ENCODE data around the gene KAZN. TPM values are rescaled to one million over a fixed set of nuclear protein-coding genes. Genes with fewer than 3 reads are reported as not detected.

The KAZN gene
- total RNA-seq, 1 donor from 2014 or later = 3.7 TPM

DNA sequence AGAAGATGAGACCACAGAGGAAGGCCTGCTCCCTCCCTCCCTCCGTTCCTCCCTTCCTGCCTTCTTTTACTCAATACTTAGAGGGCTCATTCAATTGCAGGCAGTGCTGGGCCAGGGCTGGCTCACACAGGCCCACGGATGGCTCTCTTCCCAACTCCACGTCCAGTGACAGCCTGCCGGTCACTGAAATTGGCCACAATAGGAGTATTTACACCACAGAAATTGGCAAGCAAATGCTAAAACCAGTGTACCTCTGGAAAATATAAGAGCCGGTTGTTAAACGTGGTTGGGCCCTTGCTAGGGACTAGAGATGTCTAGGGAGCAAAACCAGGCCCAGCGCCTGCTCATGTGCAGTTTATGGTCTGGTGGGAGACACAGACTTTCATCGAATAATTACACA, 482.6 kb downstream of the KAZN start:
- Histone ChIP-seq H3K4me1 (ENCODE audit: control insufficient read depth in 3 of 3, insufficient read depth in 3 of 3, low read length in 3 of 3) (no peaks in the 10 kb centered on the region), H3K9ac (ENCODE audit: low read depth in 1 of 3, low read length in 3 of 3) (no peak overlapping the region), H3K9me3 (ENCODE audit: control insufficient read depth in 3 of 3, low read length in 3 of 3) (no peaks in the 10 kb centered on the region), H3K4me3 (ENCODE audit: low read length in 3 of 3) (no peak overlapping the region), H3K27ac (ENCODE audit: low read depth, low read length) (no peak overlapping the region), H3K36me3 (ENCODE audit: control insufficient read depth in 3 of 3, insufficient read depth in 3 of 3, low read length in 3 of 3) (no peaks in the 10 kb centered on the region), H3K27me3 (ENCODE audit: control insufficient read depth in 3 of 3, insufficient read depth in 3 of 3, low read length in 3 of 3) (no peaks in the 10 kb centered on the region)

DNA sequence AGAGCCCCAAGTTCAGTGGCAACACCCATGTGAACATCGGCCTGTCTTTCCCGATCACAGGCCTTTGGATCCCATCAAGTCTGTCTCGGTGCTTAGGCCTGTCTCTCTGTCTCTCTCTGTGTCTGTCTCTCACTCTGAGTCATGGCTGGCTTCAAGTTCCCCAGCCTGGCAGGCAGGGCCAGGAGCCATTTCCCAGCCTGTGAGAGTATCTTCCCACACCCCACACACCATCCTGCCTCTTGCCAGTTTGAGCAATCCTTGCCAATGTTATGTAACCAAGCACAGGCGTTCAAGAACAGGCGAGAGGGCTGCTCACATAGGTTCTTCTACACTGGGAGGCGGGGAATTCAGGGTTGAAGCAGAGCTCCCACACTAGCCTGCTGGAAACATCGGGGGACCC, 485.1 kb downstream of the KAZN start:
- no peaks in the 10 kb centered on the region for H3K4me1 ChIP-seq (ENCODE audit: control insufficient read depth in 3 of 3, insufficient read depth in 3 of 3, low read length in 3 of 3)
- H3K36me3 ChIP-seq (ENCODE audit: control insufficient read depth in 3 of 3, insufficient read depth in 3 of 3, low read length in 3 of 3) = no peaks in the 10 kb centered on the region
- no peak overlapping the region for H3K27ac ChIP-seq (ENCODE audit: low read depth, low read length)
- H3K4me3 ChIP-seq (ENCODE audit: low read length in 3 of 3) = no peak overlapping the region
- no peaks in the 10 kb centered on the region for H3K9me3 ChIP-seq (ENCODE audit: control insufficient read depth in 3 of 3, low read length in 3 of 3)
- no peak overlapping the region for H3K9ac ChIP-seq (ENCODE audit: low read depth in 1 of 3, low read length in 3 of 3)
- H3K27me3 ChIP-seq (ENCODE audit: control insufficient read depth in 3 of 3, insufficient read depth in 3 of 3, low read length in 3 of 3) = no peaks in the 10 kb centered on the region

DNA sequence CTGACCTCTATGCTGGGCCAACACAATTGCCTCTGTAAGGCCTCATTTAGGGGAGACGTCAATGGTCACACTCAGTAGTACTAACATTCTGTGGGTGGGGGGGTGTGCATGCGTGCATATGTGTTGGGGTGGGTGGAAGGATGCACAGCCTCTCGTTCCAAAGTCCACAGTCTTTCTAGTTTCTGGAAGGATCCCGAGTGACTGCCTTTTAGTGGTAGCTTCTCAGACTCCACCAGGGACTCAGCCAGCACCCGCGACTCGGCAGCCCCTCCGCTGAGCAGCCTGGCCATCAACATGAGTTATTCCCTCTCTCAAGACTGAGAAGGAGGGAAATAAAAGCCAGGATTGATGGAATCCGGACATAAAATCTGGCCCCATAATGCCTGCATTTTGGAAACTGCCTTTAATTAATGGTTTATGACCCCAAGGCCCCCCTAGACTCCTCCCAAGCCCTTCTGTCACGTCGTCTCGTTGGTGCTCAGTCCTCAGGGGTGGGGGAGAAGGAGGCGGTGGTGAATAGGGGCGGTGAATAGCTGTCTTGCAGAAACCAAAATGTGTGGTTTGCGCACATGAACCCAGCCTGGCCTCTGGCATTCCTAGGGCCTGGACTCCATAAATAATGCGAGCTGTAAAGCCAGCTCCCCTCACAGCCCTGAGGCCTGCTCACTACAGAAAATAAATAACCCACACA, 489.9 kb downstream of the KAZN start:
- Histone ChIP-seq H3K4me1 (ENCODE audit: control insufficient read depth in 3 of 3, insufficient read depth in 3 of 3, low read length in 3 of 3) (peaks cover 0 to 2% (median 0%) of the 10 kb centered on the region in 3 donors), H3K36me3 (ENCODE audit: control insufficient read depth in 3 of 3, insufficient read depth in 3 of 3, low read length in 3 of 3) (no peaks in the 10 kb centered on the region), H3K9ac (ENCODE audit: low read depth in 1 of 3, low read length in 3 of 3) (no peak overlapping the region), H3K9me3 (ENCODE audit: control insufficient read depth in 3 of 3, low read length in 3 of 3) (no peaks in the 10 kb centered on the region), H3K27me3 (ENCODE audit: control insufficient read depth in 3 of 3, insufficient read depth in 3 of 3, low read length in 3 of 3) (peaks cover 0 to 3% (median 0%) of the 10 kb centered on the region in 3 donors), H3K4me3 (ENCODE audit: low read length in 3 of 3) (no peak overlapping the region), H3K27ac (ENCODE audit: low read depth, low read length) (no peak overlapping the region)

DNA sequence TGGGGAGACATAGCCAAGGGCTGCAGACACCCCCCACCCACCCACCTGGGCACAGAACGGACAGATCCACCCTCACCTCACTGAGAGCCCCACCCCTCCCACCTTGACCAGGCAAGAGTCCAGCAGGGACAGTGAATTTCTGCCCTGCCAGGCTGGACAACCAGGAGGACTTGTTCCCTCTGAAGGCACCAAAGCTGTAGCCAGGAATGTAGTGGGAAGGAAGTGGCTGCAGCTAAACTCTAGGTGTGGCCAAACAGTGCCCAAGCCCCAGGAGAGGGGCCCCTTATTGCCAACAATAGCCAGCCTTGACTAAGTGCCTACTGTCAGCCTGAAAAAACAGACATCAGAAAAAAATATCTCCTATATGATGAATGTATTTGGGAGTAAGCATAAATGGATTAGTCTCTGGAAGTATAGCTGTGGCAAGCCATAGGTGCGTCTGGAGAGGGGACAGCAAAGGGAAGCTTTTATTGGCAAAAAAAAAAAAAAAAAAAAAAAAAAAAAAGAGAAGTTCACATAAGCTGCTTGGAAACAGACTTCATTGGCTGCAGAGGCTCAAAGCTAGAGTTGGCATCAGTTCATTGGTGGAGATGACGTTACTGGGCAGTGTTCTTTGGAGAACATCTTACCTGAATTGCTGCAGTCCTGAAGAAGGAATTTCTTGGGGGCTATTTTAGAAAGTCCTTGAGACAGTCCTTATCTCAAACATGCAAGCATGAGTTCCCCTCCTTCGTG, 490.9 kb downstream of the KAZN start:
- H3K27ac ChIP-seq (ENCODE audit: low read depth, low read length) = no peak overlapping the region
- peaks cover 0 to 3% (median 0%) of the 10 kb centered on the region in 3 donors for H3K27me3 ChIP-seq (ENCODE audit: control insufficient read depth in 3 of 3, insufficient read depth in 3 of 3, low read length in 3 of 3)
- H3K4me1 ChIP-seq (ENCODE audit: control insufficient read depth in 3 of 3, insufficient read depth in 3 of 3, low read length in 3 of 3) = peaks cover 0 to 2% (median 0%) of the 10 kb centered on the region in 3 donors
- H3K36me3 ChIP-seq (ENCODE audit: control insufficient read depth in 3 of 3, insufficient read depth in 3 of 3, low read length in 3 of 3) = no peaks in the 10 kb centered on the region
- no peaks in the 10 kb centered on the region for H3K9me3 ChIP-seq (ENCODE audit: control insufficient read depth in 3 of 3, low read length in 3 of 3)
- H3K9ac ChIP-seq (ENCODE audit: low read depth in 1 of 3, low read length in 3 of 3) = no peak overlapping the region
- no peak overlapping the region for H3K4me3 ChIP-seq (ENCODE audit: low read length in 3 of 3)

DNA sequence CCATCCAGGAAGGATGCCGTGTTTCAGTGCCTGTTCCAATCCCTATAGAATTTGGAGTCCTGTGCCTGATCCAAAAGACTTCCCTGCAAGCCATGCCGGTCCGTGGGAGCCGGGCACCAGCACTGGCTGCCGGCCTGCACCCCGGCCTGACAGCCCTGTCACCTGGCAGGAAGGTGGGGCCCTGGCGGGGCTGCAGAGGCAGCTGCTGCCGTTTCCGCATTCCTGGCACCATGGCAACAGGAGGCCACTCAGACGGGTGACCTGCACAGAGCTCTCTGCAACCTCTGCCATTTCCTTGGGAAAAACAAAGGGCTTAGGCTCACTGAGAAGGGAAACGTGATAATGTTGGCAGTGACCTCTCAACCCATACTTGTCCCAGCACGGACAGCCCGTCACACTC, 491.9 kb downstream of the KAZN start:
- no peaks in the 10 kb centered on the region for H3K36me3 ChIP-seq (ENCODE audit: control insufficient read depth in 3 of 3, insufficient read depth in 3 of 3, low read length in 3 of 3)
- no peak overlapping the region for H3K9ac ChIP-seq (ENCODE audit: low read depth in 1 of 3, low read length in 3 of 3)
- no peak overlapping the region for H3K27ac ChIP-seq (ENCODE audit: low read depth, low read length)
- no peaks in the 10 kb centered on the region for H3K9me3 ChIP-seq (ENCODE audit: control insufficient read depth in 3 of 3, low read length in 3 of 3)
- peaks cover 0 to 2% (median 0%) of the 10 kb centered on the region in 3 donors for H3K4me1 ChIP-seq (ENCODE audit: control insufficient read depth in 3 of 3, insufficient read depth in 3 of 3, low read length in 3 of 3)
- H3K27me3 ChIP-seq (ENCODE audit: control insufficient read depth in 3 of 3, insufficient read depth in 3 of 3, low read length in 3 of 3) = peaks cover 0 to 3% (median 0%) of the 10 kb centered on the region in 3 donors
- no peak overlapping the region for H3K4me3 ChIP-seq (ENCODE audit: low read length in 3 of 3)

DNA sequence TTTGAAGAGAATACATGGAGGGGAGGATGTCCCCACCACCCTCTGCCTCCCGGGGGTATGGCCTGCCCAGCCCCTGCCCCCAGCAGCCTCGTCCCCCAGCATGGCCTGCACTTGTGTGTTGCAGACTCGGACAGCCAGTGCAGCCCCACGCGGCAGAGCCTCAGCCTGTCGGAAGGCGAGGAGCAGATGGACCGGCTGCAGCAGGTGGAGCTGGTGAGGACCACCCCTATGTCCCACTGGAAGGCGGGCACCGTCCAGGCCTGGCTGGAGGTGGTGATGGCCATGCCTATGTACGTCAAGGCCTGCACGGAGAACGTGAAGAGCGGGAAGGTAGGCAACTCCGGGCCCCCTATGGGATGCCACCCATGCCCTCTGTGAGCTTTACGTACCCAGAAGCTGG, 495.6 kb downstream of the KAZN start:
- Histone ChIP-seq H3K36me3 (ENCODE audit: control insufficient read depth in 3 of 3, insufficient read depth in 3 of 3, low read length in 3 of 3) (no peaks in the 10 kb centered on the region), H3K27me3 (ENCODE audit: control insufficient read depth in 3 of 3, insufficient read depth in 3 of 3, low read length in 3 of 3) (peaks cover 0 to 3% (median 0%) of the 10 kb centered on the region in 3 donors), H3K4me1 (ENCODE audit: control insufficient read depth in 3 of 3, insufficient read depth in 3 of 3, low read length in 3 of 3) (peaks cover 0 to 2% (median 0%) of the 10 kb centered on the region in 3 donors), H3K9ac (ENCODE audit: low read depth in 1 of 3, low read length in 3 of 3) (no peak overlapping the region), H3K27ac (ENCODE audit: low read depth, low read length) (no peak overlapping the region), H3K4me3 (ENCODE audit: low read length in 3 of 3) (no peak overlapping the region), H3K9me3 (ENCODE audit: control insufficient read depth in 3 of 3, low read length in 3 of 3) (no peaks in the 10 kb centered on the region)

DNA sequence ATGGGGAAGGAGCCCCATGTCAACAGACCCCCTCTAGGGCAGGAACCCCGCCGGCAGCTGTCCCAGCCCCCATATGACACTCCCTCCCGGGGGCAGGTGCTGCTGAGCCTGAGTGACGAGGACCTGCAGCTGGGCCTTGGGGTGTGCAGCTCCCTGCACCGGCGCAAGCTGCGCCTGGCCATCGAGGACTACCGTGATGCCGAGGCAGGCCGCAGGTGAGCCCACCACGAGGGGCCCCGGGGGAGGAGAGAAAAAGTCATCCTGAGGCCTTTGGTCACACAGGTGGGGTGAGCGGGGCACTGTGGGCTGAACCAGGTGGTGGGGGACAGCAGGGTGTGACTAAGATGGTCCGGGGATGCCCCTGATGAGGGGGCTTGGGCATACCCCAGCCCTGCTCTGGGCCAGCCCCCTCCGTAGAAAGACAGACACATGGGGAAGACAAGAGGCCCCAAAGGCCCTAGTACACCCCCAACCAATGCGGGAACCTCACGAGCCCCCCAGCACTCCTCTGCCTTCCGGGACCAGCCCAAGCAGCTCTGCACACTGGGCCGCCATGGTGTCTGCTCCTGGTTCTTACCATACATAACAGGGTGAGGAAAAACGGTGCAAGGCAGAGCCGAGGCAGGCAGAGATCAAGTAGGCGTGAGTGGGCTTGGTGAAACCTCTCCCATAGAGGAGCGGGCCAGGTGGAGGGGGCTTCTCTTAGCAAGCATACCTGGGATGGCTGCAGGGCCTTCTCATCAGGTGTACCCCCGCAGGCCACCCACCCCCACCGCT, 496.4 kb downstream of the KAZN start:
- H3K9me3 ChIP-seq (ENCODE audit: control insufficient read depth in 3 of 3, low read length in 3 of 3) = no peaks in the 10 kb centered on the region
- peaks cover 0 to 8% (median 2%) of the 10 kb centered on the region in 3 donors for H3K27me3 ChIP-seq (ENCODE audit: control insufficient read depth in 3 of 3, insufficient read depth in 3 of 3, low read length in 3 of 3)
- peaks cover 0 to 2% (median 0%) of the 10 kb centered on the region in 3 donors for H3K4me1 ChIP-seq (ENCODE audit: control insufficient read depth in 3 of 3, insufficient read depth in 3 of 3, low read length in 3 of 3)
- no peak overlapping the region for H3K4me3 ChIP-seq (ENCODE audit: low read length in 3 of 3)
- H3K27ac ChIP-seq (ENCODE audit: low read depth, low read length) = no peak overlapping the region
- H3K36me3 ChIP-seq (ENCODE audit: control insufficient read depth in 3 of 3, insufficient read depth in 3 of 3, low read length in 3 of 3) = no peaks in the 10 kb centered on the region
- no peak overlapping the region for H3K9ac ChIP-seq (ENCODE audit: low read depth in 1 of 3, low read length in 3 of 3)

DNA sequence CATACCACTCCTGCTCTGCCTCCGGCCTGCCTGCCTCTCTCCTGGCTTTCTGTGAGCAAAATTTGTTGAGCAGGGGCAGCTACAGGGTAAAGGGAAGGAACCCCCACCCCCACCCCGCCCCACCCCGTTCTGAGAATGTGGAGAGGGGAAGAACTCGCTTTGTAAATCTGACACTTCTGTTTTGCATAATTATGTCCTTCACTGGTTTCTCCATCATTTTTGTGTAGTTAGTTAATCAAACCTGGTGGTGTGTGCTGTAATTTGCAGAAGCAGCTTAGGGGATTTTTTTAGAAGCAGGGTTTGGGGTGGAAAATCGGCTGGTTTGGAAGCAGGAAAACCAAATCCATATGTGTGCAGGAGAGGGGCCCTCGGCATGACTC, 497.0 kb downstream of the KAZN start:
- no peak overlapping the region for H3K27ac ChIP-seq (ENCODE audit: low read depth, low read length)
- H3K4me3 ChIP-seq (ENCODE audit: low read length in 3 of 3) = no peak overlapping the region
- H3K36me3 ChIP-seq (ENCODE audit: control insufficient read depth in 3 of 3, insufficient read depth in 3 of 3, low read length in 3 of 3) = no peaks in the 10 kb centered on the region
- H3K4me1 ChIP-seq (ENCODE audit: control insufficient read depth in 3 of 3, insufficient read depth in 3 of 3, low read length in 3 of 3) = peaks cover 0 to 2% (median 0%) of the 10 kb centered on the region in 3 donors
- peaks cover 6 to 13% (median 7%) of the 10 kb centered on the region in 3 donors for H3K27me3 ChIP-seq (ENCODE audit: control insufficient read depth in 3 of 3, insufficient read depth in 3 of 3, low read length in 3 of 3)
- no peak overlapping the region for H3K9ac ChIP-seq (ENCODE audit: low read depth in 1 of 3, low read length in 3 of 3)
- no peaks in the 10 kb centered on the region for H3K9me3 ChIP-seq (ENCODE audit: control insufficient read depth in 3 of 3, low read length in 3 of 3)

DNA sequence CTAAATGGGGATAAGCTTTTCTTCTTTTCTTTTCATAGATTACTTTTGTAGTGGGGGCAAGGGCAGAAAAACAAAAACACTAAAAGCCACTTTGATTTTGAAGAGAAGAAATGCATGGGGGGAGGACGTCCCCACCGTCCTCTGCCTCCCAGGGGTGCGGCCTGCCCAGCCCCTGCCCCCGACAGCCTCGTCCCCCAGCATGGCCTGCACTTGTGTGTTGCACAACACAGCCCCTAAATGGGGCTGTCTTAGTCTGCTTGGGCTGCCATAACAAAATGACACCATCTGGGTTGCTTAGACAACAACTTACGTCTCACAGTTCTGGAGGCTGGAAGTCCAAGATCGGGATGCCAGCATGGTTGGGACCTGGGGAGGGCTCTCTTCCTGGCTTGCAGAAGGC, 497.8 kb downstream of the KAZN start:
- Histone ChIP-seq H3K4me1 (ENCODE audit: control insufficient read depth in 3 of 3, insufficient read depth in 3 of 3, low read length in 3 of 3) (no peaks in the 10 kb centered on the region), H3K27ac (ENCODE audit: low read depth, low read length) (no peak overlapping the region), H3K9ac (ENCODE audit: low read depth in 1 of 3, low read length in 3 of 3) (no peak overlapping the region), H3K36me3 (ENCODE audit: control insufficient read depth in 3 of 3, insufficient read depth in 3 of 3, low read length in 3 of 3) (no peaks in the 10 kb centered on the region), H3K9me3 (ENCODE audit: control insufficient read depth in 3 of 3, low read length in 3 of 3) (no peaks in the 10 kb centered on the region), H3K4me3 (ENCODE audit: low read length in 3 of 3) (no peak overlapping the region), H3K27me3 (ENCODE audit: control insufficient read depth in 3 of 3, insufficient read depth in 3 of 3, low read length in 3 of 3) (peaks cover 10 to 16% (median 15%) of the 10 kb centered on the region in 3 donors)
